MM.1S (cell line): ENCODE data around the gene S100A7.

Source experiments
- CTCF ChIP-seq: fragments of 300-600 bp; sonication (generic); IDR thresholded peaks from 2 replicates; pipeline ENCODE4 v1.5.1; 2016; ENCODE audit warnings: antibody characterized with exemption, low read length, mixed read lengths
- EZH2 ChIP-seq: fragments of 300-600 bp; sonication (generic); optimal IDR thresholded peaks from 2 replicates; pipeline ENCODE3; 2017; ENCODE audit warnings: low read depth, mild to moderate bottlenecking, antibody characterized with exemption, low read length, mixed read lengths
- EZH2phosphoT487 ChIP-seq: fragments of 300-600 bp; sonication (generic); IDR thresholded peaks from 2 replicates; pipeline ENCODE4 v1.6.1; 2018; ENCODE audit warnings: antibody characterized with exemption, low read length

GRCh38 chr1:153432874-153433681 lies 27.4 kb downstream of the S100A7 start:
- TF ChIP-seq CTCF (no peak), EZH2 (no peak), EZH2phosphoT487 (no peak)
